ENCODE results near the gene PDE6G.

DNA sequence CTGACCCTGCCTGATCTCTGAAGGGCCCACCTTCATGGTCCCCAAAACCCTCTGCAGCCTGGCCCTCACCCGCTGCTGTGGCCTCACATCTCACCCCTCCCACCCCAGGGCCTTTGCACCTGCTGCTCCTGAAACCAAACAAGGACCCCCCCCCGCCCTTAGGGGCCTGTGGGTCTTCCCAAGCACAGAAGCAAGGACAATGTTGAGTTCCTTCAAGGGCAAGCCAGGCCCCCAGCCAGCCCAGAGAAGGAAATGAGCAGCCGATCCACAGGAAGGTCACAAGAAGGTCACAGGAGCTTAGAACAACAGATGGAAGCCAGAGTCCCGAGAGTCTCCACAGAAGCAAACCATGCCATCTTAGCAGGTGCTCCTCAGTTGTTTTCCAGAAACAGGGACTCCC is 493 bp upstream of the PDE6G start:
- TF ChIP-seq, protein P1, sequence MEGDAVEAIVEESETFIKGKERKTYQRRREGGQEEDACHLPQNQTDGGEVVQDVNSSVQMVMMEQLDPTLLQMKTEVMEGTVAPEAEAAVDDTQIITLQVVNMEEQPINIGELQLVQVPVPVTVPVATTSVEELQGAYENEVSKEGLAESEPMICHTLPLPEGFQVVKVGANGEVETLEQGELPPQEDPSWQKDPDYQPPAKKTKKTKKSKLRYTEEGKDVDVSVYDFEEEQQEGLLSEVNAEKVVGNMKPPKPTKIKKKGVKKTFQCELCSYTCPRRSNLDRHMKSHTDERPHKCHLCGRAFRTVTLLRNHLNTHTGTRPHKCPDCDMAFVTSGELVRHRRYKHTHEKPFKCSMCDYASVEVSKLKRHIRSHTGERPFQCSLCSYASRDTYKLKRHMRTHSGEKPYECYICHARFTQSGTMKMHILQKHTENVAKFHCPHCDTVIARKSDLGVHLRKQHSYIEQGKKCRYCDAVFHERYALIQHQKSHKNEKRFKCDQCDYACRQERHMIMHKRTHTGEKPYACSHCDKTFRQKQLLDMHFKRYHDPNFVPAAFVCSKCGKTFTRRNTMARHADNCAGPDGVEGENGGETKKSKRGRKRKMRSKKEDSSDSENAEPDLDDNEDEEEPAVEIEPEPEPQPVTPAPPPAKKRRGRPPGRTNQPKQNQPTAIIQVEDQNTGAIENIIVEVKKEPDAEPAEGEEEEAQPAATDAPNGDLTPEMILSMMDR (IDR thresholded peaks at IDR 0.05): no peak
- TF ChIP-seq POLR2A (IDR thresholded peaks at IDR 0.05): no peak

All from thyroid gland (tissue), 4 donors.